SU-DHL-6 (cell line): Measurements from ENCODE around the gene NRK.
"Not testable (repeated sequence)": the region's sequence is repeated elsewhere in the genome, so short reads cannot be mapped to it uniquely, and the experiment has no call there.

Experiments used
- H2AFZ ChIP-seq: fragments of 200-600 bp; sonication (generic); 2 replicates; pipeline ENCODE4 v1.6.1; 2014; ENCODE audit warnings: low read depth, mild to moderate bottlenecking, moderate library complexity, mixed read lengths, antibody characterized with exemption, low read length; ENCODE audit not compliant: severe bottlenecking
- H3F3A ChIP-seq: fragments of 200-600 bp; shearing (Covaris generic); 2 replicates; pipeline ENCODE4 v1.6.0; 2016; ENCODE audit warnings: antibody characterized with exemption, mild to moderate bottlenecking; ENCODE audit not compliant: insufficient read depth
- H3K27ac ChIP-seq: fragments of 200-600 bp; sonication (generic); 2 replicates; pipeline ENCODE4 v1.5.1; 2016; ENCODE audit warnings: low read depth, mild to moderate bottlenecking, low read length, moderate library complexity, mixed read lengths
- H3K27me3 ChIP-seq: fragments of 200-600 bp; sonication (generic), shearing (Covaris generic); 2 replicates; pipeline ENCODE4 v1.6.0; 2014; ENCODE audit warnings: mild to moderate bottlenecking, low read length
- H3K36me3 ChIP-seq: fragments of 200-600 bp; sonication (generic); 2 replicates; pipeline ENCODE4 v1.6.1; 2014; ENCODE audit warnings: mild to moderate bottlenecking, low read length, mixed read lengths
- H3K4me2 ChIP-seq: fragments of 300-600, 200-600 bp; shearing (Covaris generic), sonication (generic); 2 replicates; pipeline ENCODE4 v1.6.0; 2014; ENCODE audit warnings: low read length, low read depth, mild to moderate bottlenecking; ENCODE audit not compliant: poor library complexity, severe bottlenecking
- H3K4me3 ChIP-seq: fragments of 200-600 bp; sonication (generic); 2 replicates; pipeline ENCODE4 v1.5.1; 2014; ENCODE audit warnings: antibody characterized with exemption, low read length, mild to moderate bottlenecking, mixed read lengths; ENCODE audit not compliant: insufficient read depth, poor library complexity, severe bottlenecking
- H3K79me2 ChIP-seq: fragments of 200-600 bp; sonication (generic); 2 replicates; pipeline ENCODE4 v1.6.1; 2014; ENCODE audit warnings: mild to moderate bottlenecking, low read length, moderate library complexity; ENCODE audit not compliant: insufficient read depth
- H3K9ac ChIP-seq: fragments of 200-600 bp; sonication (generic); 2 replicates; pipeline ENCODE4 v1.7.0; 2014; ENCODE audit warnings: mild to moderate bottlenecking, low read length
- H3K9me2 ChIP-seq: fragments of 200-600 bp; sonication (generic); replicated peaks from 2 replicates; pipeline ENCODE4 v1.6.1; 2014; ENCODE audit warnings: low read length; ENCODE audit not compliant: insufficient read depth
- H3K9me3 ChIP-seq: fragments of 200-600 bp; sonication (generic); 2 replicates; pipeline ENCODE4 v1.6.1; 2014; ENCODE audit warnings: low read length, mixed read lengths; ENCODE audit not compliant: insufficient read depth
- H4K20me1 ChIP-seq: fragments of 200-600 bp; sonication (generic); 2 replicates; pipeline ENCODE4 v1.6.1; 2014; ENCODE audit warnings: low read depth, mild to moderate bottlenecking, antibody characterized with exemption, low read length, moderate library complexity, mixed read lengths
- CTCF ChIP-seq: fragments of 200-600 bp; sonication (generic); IDR thresholded peaks from one replicate; pipeline ENCODE4 v1.5.1; 2017; ENCODE audit warnings: antibody characterized with exemption, mild to moderate bottlenecking, low read length, moderate library complexity; ENCODE audit not compliant: insufficient read depth, poor library complexity, severe bottlenecking
- EZH2phosphoT487 ChIP-seq: fragments of 200-600 bp; sonication (generic), shearing (Covaris generic); conservative IDR thresholded peaks from 2 replicates; pipeline ENCODE4 v1.6.1; 2018; ENCODE audit warnings: mild to moderate bottlenecking, antibody characterized with exemption, low read length, moderate library complexity, mixed read lengths

Gene NRK

GRCh38 chrX:105981772-105982485, 159.6 kb downstream of the NRK start:
- no peak overlapping the region for H3K4me3 ChIP-seq
- TF ChIP-seq CTCF (no peak), EZH2phosphoT487 (no peak)
- H3K9me3 ChIP-seq: no peaks in the 10 kb centered on the region
- no peaks in the 10 kb centered on the region for H3K9me2 ChIP-seq
- H3K9ac ChIP-seq: no peak overlapping the region
- H3K4me2 ChIP-seq: no peak overlapping the region
- no peaks in the 10 kb centered on the region for H3K36me3 ChIP-seq
- H4K20me1 ChIP-seq: no peaks in the 10 kb centered on the region
- no peak overlapping the region for H2AFZ ChIP-seq
- H3K27me3 ChIP-seq: no peaks in the 10 kb centered on the region
- H3K27ac ChIP-seq: no peak overlapping the region
- no peaks in the 10 kb centered on the region for H3F3A ChIP-seq
- H3K79me2 ChIP-seq: no peaks in the 10 kb centered on the region

- H3K9me3 ChIP-seq, H3K27me3 ChIP-seq, H3K27ac ChIP-seq, H3K9me2 ChIP-seq, H2AFZ ChIP-seq, H3K79me2 ChIP-seq, H3K4me2 ChIP-seq, H3K36me3 ChIP-seq, H4K20me1 ChIP-seq, H3K4me3 ChIP-seq, H3F3A ChIP-seq, H3K9ac ChIP-seq: not testable (repeated sequence)
Measured at GRCh38 chrX:105988487-105988886, 166.1 kb downstream of the NRK start.

GRCh38 chrX:105999294-105999693, 177.0 kb downstream of the NRK start:
- Histone ChIP-seq H3K9ac (no peak overlapping the region), H3K27me3 (no peaks in the 10 kb centered on the region), H4K20me1 (no peaks in the 10 kb centered on the region), H2AFZ (no peak overlapping the region), H3K9me2 (no peaks in the 10 kb centered on the region), H3K79me2 (no peaks in the 10 kb centered on the region), H3F3A (no peaks in the 10 kb centered on the region), H3K36me3 (no peaks in the 10 kb centered on the region), H3K9me3 (no peaks in the 10 kb centered on the region), H3K4me2 (no peak overlapping the region), H3K4me3 (no peak overlapping the region), H3K27ac (no peak overlapping the region)
- no peak for TF ChIP-seq EZH2phosphoT487
- TF ChIP-seq CTCF: no peak

GRCh38 chrX:106000203-106000602, 177.9 kb downstream of the NRK start:
- H3K27me3 ChIP-seq: no peaks in the 10 kb centered on the region
- H3K9ac ChIP-seq: no peak overlapping the region
- no peak overlapping the region for H3K4me2 ChIP-seq
- no peaks in the 10 kb centered on the region for H3K79me2 ChIP-seq
- TF ChIP-seq CTCF (no peak), EZH2phosphoT487 (no peak)
- H3K9me2 ChIP-seq: no peaks in the 10 kb centered on the region
- no peaks in the 10 kb centered on the region for H3K36me3 ChIP-seq
- H3F3A ChIP-seq: no peaks in the 10 kb centered on the region
- no peaks in the 10 kb centered on the region for H3K9me3 ChIP-seq
- no peaks in the 10 kb centered on the region for H4K20me1 ChIP-seq
- no peak overlapping the region for H3K27ac ChIP-seq
- no peak overlapping the region for H3K4me3 ChIP-seq
- no peak overlapping the region for H2AFZ ChIP-seq

- not testable (repeated sequence) for H3K9me2 ChIP-seq, H3K9ac ChIP-seq, H3K4me3 ChIP-seq, H2AFZ ChIP-seq, H3K27me3 ChIP-seq, H3K27ac ChIP-seq, H3K36me3 ChIP-seq, H3K4me2 ChIP-seq, H3F3A ChIP-seq, H3K79me2 ChIP-seq, H3K9me3 ChIP-seq, H4K20me1 ChIP-seq
Measured at GRCh38 chrX:106000609-106001008, 178.3 kb downstream of the NRK start.
